C4-2B (cell line): ENCODE measurements around the gene CES2.
"Not testable (repeated sequence)": the region's sequence is repeated elsewhere in the genome, so short reads cannot be mapped to it uniquely, and the experiment has no call there.

Experiments
- H3K27ac ChIP-seq: fragments of 450-650 bp; 2 replicates; pipeline ENCODE4 v1.5.1; 2017
- ZFX ChIP-seq: fragments of 450-650 bp; IDR thresholded peaks from 2 replicates; pipeline ENCODE4 v1.6.1; 2017
- TF ChIP-seq, protein P1 (sequence below): fragments of 450-650 bp; conservative IDR thresholded peaks from 2 replicates; pipeline ENCODE4 v1.5.1; 2017; ENCODE audit warnings: mild to moderate bottlenecking

CES2 gene

DNA sequence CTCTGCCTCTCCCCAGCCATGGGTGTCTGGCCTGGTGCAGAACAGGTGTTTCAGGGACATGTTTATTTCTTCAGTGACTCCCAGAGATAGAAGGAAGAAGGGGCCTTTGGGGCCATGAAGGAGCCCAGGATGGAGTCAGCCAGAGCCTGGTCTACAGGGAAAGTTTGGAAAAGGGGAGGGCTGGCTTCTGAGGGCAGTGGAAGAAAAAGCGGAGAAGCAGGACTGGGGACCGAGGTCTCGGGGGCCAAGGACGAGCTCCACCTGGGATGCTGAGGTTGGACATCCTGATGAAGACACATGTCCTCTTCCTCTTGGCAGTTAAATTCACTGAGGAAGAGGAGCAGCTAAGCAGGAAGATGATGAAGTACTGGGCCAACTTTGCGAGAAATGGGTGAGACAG lies 7.7 kb downstream of the CES2 start:
- no peak overlapping the region for H3K27ac ChIP-seq
- no peak for TF ChIP-seq ZFX
- TF ChIP-seq, protein P1, sequence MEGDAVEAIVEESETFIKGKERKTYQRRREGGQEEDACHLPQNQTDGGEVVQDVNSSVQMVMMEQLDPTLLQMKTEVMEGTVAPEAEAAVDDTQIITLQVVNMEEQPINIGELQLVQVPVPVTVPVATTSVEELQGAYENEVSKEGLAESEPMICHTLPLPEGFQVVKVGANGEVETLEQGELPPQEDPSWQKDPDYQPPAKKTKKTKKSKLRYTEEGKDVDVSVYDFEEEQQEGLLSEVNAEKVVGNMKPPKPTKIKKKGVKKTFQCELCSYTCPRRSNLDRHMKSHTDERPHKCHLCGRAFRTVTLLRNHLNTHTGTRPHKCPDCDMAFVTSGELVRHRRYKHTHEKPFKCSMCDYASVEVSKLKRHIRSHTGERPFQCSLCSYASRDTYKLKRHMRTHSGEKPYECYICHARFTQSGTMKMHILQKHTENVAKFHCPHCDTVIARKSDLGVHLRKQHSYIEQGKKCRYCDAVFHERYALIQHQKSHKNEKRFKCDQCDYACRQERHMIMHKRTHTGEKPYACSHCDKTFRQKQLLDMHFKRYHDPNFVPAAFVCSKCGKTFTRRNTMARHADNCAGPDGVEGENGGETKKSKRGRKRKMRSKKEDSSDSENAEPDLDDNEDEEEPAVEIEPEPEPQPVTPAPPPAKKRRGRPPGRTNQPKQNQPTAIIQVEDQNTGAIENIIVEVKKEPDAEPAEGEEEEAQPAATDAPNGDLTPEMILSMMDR: no peak

DNA sequence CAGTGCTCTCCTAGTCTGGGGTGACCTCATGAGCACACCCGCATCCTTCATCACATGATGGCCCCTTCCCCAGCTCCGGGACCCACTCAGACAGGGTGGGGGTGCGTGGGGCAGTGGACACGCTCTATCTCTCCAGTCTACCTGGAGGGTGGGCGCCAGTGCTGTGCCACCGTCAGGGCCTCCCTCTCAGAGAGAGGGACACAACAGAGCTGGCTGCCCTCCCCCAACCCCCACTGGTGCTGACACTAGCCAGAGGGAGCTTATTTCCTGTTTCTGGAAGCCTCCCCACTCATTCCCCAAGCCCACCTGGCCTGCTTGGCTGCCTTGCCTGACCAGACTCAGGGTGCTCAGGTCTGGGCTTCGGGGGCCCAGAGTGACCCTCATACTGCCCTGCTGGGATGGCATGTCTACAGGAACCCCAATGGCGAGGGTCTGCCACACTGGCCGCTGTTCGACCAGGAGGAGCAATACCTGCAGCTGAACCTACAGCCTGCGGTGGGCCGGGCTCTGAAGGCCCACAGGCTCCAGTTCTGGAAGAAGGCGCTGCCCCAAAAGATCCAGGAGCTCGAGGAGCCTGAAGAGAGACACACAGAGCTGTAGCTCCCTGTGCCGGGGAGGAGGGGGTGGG lies 8.2 kb downstream of the CES2 start:
- TF ChIP-seq, protein P1: no peak
- TF ChIP-seq ZFX: no peak
- H3K27ac ChIP-seq: no peak overlapping the region

DNA sequence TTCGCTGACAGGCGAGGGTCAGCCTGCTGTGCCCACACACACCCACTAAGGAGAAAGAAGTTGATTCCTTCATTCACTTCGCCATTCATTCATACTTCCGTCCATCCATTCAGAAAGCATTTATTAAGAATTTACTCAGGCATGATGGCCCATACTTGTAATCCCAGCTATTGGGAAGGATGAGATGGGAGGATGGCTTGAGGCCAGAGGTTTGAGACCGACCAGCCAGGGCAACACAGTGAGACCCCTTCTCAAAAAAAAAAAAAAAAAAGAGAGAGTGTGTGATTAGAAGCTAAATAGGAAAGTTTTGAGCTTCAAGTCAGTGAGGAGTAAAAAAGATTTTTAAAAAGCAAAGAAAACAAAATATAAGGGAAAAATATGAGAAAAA lies 8.7 kb downstream of the CES2 start:
- H3K27ac ChIP-seq: no peak overlapping the region
- TF ChIP-seq, protein P1: no peak

DNA sequence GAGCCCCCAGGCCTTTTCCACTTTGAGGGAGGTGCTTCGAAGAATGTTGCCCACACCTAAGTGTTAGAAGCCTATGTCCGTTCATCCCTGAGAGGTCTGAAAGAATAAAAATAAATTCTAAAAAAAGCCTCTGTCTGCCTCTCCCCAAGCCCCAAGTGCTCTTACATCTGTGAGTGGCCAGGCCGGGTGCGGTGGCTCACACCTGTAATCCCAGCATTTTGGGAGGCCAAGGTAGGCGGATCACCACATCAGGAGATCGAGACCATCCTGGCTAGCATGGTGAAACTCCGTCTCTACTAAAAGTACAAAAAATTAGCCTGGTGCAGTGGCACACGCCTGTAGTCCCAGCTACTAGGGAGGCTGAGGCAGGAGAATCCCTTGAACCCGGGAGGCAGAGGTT lies 9.7 kb downstream of the CES2 start:
- not testable (repeated sequence) for H3K27ac ChIP-seq

DNA sequence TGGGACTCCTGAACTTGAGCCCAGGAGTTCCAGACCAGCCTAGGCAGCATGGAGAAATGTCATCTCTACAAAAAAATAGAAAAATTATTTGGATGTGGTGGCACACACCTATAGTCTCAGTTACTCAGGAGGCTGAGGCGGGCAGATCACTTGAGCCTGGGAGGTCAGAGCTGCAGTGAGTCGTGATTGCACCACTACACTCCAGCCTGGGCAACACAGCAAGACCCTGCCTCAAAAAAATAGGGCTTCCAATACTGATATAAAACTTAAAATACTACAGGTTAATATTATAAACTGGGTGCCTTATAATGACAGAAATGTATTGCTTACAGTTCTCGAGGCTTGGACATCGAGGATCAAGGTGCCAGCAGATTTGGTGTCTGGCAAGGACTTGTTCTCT lies 10.6 kb downstream of the CES2 start:
- no peak overlapping the region for H3K27ac ChIP-seq
- TF ChIP-seq, protein P1: no peak
- TF ChIP-seq ZFX: no peak

DNA sequence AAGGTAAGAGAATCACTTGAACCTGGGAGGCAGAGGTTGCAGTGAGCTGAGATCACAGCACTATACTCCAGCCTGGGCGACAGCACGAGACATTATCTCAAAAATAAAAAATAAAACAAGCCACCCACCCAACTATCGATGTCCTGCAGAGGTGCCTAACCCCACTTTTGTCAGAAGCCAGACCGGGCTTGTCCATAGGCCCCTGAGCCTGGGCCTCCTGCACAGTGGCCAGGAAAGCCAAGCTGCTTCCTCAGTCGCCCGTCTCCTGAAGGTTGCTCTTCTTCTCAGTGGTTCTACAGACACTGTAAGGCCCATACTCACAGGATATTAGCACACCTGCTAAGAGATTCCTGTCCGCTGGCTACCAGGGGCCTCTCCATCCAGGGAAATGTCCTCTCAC lies 11.2 kb downstream of the CES2 start:
- H3K27ac ChIP-seq: no peak overlapping the region
- TF ChIP-seq ZFX: no peak
- TF ChIP-seq, protein P1: no peak

DNA sequence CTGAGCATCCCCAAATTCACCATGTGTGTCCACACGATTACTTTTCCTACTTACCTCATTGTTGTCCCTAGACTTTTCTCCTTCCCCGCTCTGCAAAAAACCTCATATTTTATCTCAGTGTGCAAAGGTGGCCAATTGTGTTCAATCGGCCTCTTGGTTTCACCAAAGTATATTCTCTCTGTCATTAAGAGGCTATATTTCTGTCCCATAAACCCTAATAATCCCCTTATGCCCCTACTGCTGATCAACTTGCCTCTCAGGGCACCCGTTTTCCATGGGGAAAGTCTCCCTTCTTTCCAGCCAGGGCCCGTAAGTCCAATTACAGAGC lies 11.6 kb downstream of the CES2 start:
- H3K27ac ChIP-seq: no peak overlapping the region
- TF ChIP-seq, protein P1: no peak
- no peak for TF ChIP-seq ZFX

DNA sequence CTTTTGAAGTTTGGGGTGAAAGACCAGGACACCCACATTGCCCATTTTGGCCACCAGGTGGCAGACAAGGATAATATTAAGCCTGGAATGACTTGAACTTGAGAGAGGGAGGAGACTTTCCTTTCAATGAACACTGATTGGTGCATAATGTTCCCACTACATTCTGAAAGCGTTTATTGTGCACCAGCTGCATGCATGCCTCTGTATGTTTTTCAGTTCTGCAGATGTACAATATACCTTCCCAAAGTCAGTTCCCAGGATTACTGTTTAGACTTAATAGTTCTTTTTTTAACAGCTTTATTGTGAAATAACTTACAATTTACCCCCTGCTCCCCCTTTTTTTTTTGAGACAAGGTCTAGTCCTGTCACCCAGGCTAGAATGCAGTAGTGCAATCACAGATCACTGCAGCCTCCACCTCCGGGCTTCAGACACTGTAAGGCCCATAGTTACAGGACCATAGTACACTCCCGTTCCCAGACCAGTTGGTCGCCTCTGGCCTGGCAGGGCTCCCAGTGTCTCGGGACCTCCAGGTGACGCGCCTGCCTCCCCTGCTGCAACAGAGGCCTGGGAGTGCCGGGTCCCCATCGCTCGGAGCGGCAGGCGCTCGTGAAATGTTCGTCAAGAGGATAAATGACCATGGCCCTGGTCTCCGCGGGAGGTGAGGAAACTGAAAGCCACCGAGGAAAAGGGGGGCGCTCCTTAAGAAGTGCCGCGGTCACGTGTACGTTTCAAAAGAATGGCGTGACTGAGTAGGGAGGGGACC lies 12.2 kb downstream of the CES2 start:
- TF ChIP-seq ZFX: no peak
- TF ChIP-seq, protein P1: peak; percentile 92
- H3K27ac ChIP-seq: no peak overlapping the region
